GM23248 (cell line): ENCODE measurements around the gene ACACA.

Source experiments
- EZH2 ChIP-seq: fragments of 200-600 bp; sonication (generic); IDR thresholded peaks from 2 replicates; pipeline ENCODE4 v1.6.1; 2018; ENCODE audit warnings: antibody characterized with exemption, mild to moderate bottlenecking; ENCODE audit not compliant: insufficient read depth, poor library complexity, severe bottlenecking
- EZH2phosphoT487 ChIP-seq: fragments of 200-600 bp; sonication (generic); IDR thresholded peaks from 2 replicates; pipeline ENCODE4 v1.6.1; 2018; ENCODE audit warnings: antibody characterized with exemption, moderate library complexity, mild to moderate bottlenecking, low read depth; ENCODE audit not compliant: insufficient read depth

DNA sequence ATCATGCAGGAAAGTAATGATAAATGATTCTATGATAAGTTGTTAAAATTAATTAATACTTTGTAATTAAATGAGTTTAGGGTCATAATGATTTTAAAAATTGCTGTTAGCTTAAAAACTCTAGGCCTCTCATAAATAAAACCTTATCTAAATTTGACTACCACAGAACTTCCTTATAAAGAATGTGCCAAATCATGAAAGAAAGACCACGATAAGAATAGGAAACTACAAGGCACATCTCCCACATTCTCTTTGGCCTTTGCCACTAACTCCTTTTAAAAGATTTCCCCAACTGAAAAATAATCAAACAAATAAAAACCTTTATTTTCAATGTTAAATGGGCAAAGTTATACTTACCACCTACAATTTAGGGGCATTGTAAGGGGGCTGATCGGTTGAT lies 195.5 kb downstream of the ACACA start:
- TF ChIP-seq EZH2phosphoT487 (no peak), EZH2 (no peak)
